Measurements from ENCODE around the gene KHDC4. TPM values are rescaled to one million over a fixed set of nuclear protein-coding genes. Genes with fewer than 3 reads are reported as not detected.
A peak's percentile ranks its signal among the peaks of the same experiment; 100 is the strongest.

KHDC4 gene
- total and polyA plus RNA-seq, 2 of the 4 experiments (the other 2 are of a cell fraction), result 28.0 to 29.9 TPM

DNA sequence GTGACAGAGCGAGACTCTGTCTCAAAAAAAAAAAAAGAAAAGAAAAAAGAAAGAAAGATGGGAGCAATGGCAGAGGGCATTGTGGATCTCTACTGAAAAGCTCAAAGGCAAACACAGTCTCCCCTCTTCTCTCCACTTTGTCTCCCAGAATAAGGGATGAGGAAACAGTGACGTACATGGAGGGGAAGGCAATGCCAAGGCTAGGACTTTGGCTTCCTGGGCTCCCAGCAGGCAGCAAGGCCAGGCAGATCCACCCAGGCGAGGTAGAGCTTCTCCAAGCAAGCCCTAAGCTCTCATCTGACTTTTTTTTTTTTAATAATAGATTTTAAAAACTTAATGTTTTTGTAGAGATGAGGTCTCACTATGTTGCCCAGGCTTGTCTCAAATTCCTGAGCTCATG, 39.5 kb upstream of the KHDC4 start:
- no peak overlapping the region for H4K5ac ChIP-seq (ENCODE audit: low read depth, low read length)
- H4K20me1 ChIP-seq (ENCODE audit: insufficient read depth, low read length), result peaks cover 88% of the 10 kb centered on the region
- TF ChIP-seq CEBPB (IDR thresholded peaks at IDR 0.05; ENCODE audit: low read depth, low read length) (no peak), CHD1 (IDR thresholded peaks at IDR 0.05; ENCODE audit: low read depth, low read length) (no peak), NFE2L2 (IDR thresholded peaks at IDR 0.05; ENCODE audit: low read depth, low read length) (no peak), POLR2A (IDR thresholded peaks at IDR 0.05; ENCODE audit: low read depth, low read length) (no peak), RAD21 (IDR thresholded peaks at IDR 0.05; ENCODE audit: low read length) (no peak), MAFK (IDR thresholded peaks at IDR 0.05; ENCODE audit: low read depth, low read length) (no peak), MXI1 (IDR thresholded peaks at IDR 0.05; ENCODE audit: borderline replicate concordance, low read depth, low read length) (no peak), SMC3 (IDR thresholded peaks at IDR 0.05; ENCODE audit: low read depth, low read length) (no peak), FOS (IDR thresholded peaks at IDR 0.05; ENCODE audit: low read depth, low read length) (no peak), BHLHE40 (IDR thresholded peaks at IDR 0.05; ENCODE audit: low read depth, low read length) (no peak), MAZ (IDR thresholded peaks at IDR 0.05; ENCODE audit: borderline replicate concordance, low read depth, low read length) (no peak), RCOR1 (IDR thresholded peaks at IDR 0.05; ENCODE audit: insufficient replicate concordance, low read length) (no peak), RFX5 (IDR thresholded peaks at IDR 0.05; ENCODE audit: low read depth, low read length) (no peak), ELK1 (IDR thresholded peaks at IDR 0.05; ENCODE audit: borderline replicate concordance, low read depth, low read length) (no peak)
- TF ChIP-seq, protein P1, sequence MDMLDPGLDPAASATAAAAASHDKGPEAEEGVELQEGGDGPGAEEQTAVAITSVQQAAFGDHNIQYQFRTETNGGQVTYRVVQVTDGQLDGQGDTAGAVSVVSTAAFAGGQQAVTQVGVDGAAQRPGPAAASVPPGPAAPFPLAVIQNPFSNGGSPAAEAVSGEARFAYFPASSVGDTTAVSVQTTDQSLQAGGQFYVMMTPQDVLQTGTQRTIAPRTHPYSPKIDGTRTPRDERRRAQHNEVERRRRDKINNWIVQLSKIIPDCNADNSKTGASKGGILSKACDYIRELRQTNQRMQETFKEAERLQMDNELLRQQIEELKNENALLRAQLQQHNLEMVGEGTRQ (IDR thresholded peaks at IDR 0.05; ENCODE audit: low read depth, low read length), result no peak
- TF ChIP-seq, protein P2, sequence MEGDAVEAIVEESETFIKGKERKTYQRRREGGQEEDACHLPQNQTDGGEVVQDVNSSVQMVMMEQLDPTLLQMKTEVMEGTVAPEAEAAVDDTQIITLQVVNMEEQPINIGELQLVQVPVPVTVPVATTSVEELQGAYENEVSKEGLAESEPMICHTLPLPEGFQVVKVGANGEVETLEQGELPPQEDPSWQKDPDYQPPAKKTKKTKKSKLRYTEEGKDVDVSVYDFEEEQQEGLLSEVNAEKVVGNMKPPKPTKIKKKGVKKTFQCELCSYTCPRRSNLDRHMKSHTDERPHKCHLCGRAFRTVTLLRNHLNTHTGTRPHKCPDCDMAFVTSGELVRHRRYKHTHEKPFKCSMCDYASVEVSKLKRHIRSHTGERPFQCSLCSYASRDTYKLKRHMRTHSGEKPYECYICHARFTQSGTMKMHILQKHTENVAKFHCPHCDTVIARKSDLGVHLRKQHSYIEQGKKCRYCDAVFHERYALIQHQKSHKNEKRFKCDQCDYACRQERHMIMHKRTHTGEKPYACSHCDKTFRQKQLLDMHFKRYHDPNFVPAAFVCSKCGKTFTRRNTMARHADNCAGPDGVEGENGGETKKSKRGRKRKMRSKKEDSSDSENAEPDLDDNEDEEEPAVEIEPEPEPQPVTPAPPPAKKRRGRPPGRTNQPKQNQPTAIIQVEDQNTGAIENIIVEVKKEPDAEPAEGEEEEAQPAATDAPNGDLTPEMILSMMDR (conservative IDR thresholded peaks at IDR 0.05; ENCODE audit: low read depth, low read length), result no peak
- H2AFZ ChIP-seq (replicated peaks; ENCODE audit: low read length, poor library complexity), result no peak overlapping the region
- H2BK5ac ChIP-seq (ENCODE audit: low read depth, low read length, poor library complexity, severe bottlenecking), result no peak overlapping the region
- no peak overlapping the region for H3K56ac ChIP-seq (ENCODE audit: extremely low read depth, insufficient read depth, low read length)
- CTCF ChIA-PET, result interaction anchor here (0.7 to 1.6 kb wide), 2 partner anchors 11 to 17 kb away, joined by 4 read pairs; no protein-coding TSS in a partner anchor
- H3K9me3 ChIP-seq (ENCODE audit: control insufficient read depth, insufficient read depth, low read length), result no peaks in the 10 kb centered on the region
- DNase-seq, result no peak
- H2AK9ac ChIP-seq (replicated peaks; ENCODE audit: low read depth, low read length, poor library complexity), result no peak overlapping the region
- in situ Hi-C loops (cut with MboI; ENCODE audit: low sequenced_read_pairs) (no loop called here), dilution Hi-C loops (cut with HindIII; ENCODE audit: low sequenced_read_pairs, unreplicated experiment) (no loop called here), intact Hi-C loops (cut with micrococcal nuclease) (no loop called here)
- H2BK15ac ChIP-seq (ENCODE audit: low read depth, low read length), result no peak overlapping the region
- H4K91ac ChIP-seq (ENCODE audit: insufficient read depth, low read depth, low read length), result no peak overlapping the region
- H3K18ac ChIP-seq (ENCODE audit: low read depth, low read length), result no peak overlapping the region
- H3K4me1 ChIP-seq (ENCODE audit: control insufficient read depth, insufficient read depth, low read length), result peaks cover 49% of the 10 kb centered on the region
- H2BK120ac ChIP-seq (ENCODE audit: low read depth, low read length), result no peak overlapping the region
- H3K9me1 ChIP-seq (ENCODE audit: insufficient read depth, low read length), result peaks cover 55% of the 10 kb centered on the region
- ATAC-seq (ENCODE audit: low read depth), result no peak
- peak overlapping the region; percentile 29; the same call in 1 of the 2 replicates for H3K27ac ChIP-seq (ENCODE audit: insufficient read depth, low read length)
- no CpG with 5 or more reads among the region's 3 CpGs for WGBS, 2 experiments (ENCODE audit: extremely low coverage in 2 of 2, insufficient read length in 1 of 2)
- no peaks in the 10 kb centered on the region for H3K27me3 ChIP-seq (ENCODE audit: control insufficient read depth, insufficient read depth, low read length)
- H3K4ac ChIP-seq (ENCODE audit: low read depth, low read length), result no peak overlapping the region
- no peak overlapping the region for H3K4me3 ChIP-seq (ENCODE audit: insufficient read depth, low read depth, low read length)
- peak overlapping the region; percentile 54; the same call in 1 of the 2 replicates for H2AK5ac ChIP-seq (ENCODE audit: low read depth, low read length)
- 0 out of 2 replicates have a peak overlapping the region, but pooled peaks have one; percentile 54 for H3K23ac ChIP-seq (ENCODE audit: low read depth, low read length)
- H2BK20ac ChIP-seq (ENCODE audit: low read depth, low read length), result no peak overlapping the region
- H4K8ac ChIP-seq (ENCODE audit: low read depth in 2 of 2, low read length in 2 of 2), result no peak overlapping the region
- POLR2A ChIA-PET (ENCODE audit: unreplicated experiment), result no interaction called here
- no peak overlapping the region for H3K14ac ChIP-seq (replicated peaks; ENCODE audit: low read depth, low read length)
- H3K9ac ChIP-seq (ENCODE audit: low read depth, low read length), result no peak overlapping the region
- H3K4me2 ChIP-seq (ENCODE audit: low read depth, low read length), result no peak overlapping the region
- peaks cover 15 to 74% of the 10 kb centered on the region in 2 experiments; a peak in 3 of 4 replicates for H3K79me1 ChIP-seq (ENCODE audit: low read depth in 1 of 2, low read length in 2 of 2)
- H3K36me3 ChIP-seq (ENCODE audit: control insufficient read depth, insufficient read depth, low read length), result peaks cover 33% of the 10 kb centered on the region
- no TSS peak for BruUV-seq (replicated peaks)

Measured in IMR-90 (cell line).